ENCODE data around the gene CRABP1. TPM values are rescaled to one million over a fixed set of nuclear protein-coding genes. Genes with fewer than 3 reads are reported as not detected.

CRABP1 gene
- polyA plus RNA-seq, 1 donor from 2014 or later: 7.0 TPM

DNA sequence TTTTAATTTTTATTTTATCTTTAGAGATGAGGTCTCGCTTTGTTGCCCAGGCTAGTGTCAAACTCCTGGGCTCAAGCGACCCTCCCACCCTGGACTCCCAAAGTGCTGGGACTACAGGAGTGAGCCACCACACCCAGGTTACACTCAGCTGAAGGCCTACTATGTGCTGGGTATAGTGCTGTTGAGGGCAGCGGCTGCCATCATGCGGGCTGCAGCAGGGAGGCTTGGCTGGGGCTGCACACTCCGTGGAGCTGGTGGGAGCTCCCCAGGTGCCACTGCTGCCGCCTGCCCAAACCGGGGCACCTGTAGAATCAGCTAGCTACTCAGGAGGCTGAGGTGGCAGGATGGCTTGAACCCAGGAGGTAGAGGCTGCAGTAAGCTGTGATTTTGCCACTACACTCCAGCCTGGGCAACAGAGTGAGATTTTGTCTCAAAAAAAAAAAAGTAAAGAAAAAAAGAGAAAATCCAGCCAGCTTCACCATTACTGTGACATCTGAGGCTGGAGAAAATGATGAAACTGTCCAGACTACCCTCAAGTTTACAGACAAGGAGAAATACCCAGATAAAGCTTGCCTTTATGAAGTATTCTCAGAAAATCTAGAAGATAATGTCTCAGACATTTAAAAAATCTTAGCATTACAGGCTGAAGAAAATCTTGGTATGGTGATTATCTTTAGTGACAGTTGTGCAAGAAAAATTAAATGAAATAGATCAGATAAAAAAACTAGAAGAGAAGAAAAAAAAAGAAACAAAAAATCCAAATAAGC is 42.1 kb downstream of the CRABP1 start:
- no peaks in the 10 kb centered on the region for H3K27me3 ChIP-seq (ENCODE audit: insufficient read depth, low read depth, low read length)
- H3K4me3 ChIP-seq (ENCODE audit: low read length): no peak overlapping the region
- no peak for TF ChIP-seq POLR2AphosphoS5 (IDR thresholded peaks at IDR 0.05)
- TF ChIP-seq REST (IDR thresholded peaks at IDR 0.05; ENCODE audit: borderline replicate concordance): no peak
- TF ChIP-seq, protein P1, sequence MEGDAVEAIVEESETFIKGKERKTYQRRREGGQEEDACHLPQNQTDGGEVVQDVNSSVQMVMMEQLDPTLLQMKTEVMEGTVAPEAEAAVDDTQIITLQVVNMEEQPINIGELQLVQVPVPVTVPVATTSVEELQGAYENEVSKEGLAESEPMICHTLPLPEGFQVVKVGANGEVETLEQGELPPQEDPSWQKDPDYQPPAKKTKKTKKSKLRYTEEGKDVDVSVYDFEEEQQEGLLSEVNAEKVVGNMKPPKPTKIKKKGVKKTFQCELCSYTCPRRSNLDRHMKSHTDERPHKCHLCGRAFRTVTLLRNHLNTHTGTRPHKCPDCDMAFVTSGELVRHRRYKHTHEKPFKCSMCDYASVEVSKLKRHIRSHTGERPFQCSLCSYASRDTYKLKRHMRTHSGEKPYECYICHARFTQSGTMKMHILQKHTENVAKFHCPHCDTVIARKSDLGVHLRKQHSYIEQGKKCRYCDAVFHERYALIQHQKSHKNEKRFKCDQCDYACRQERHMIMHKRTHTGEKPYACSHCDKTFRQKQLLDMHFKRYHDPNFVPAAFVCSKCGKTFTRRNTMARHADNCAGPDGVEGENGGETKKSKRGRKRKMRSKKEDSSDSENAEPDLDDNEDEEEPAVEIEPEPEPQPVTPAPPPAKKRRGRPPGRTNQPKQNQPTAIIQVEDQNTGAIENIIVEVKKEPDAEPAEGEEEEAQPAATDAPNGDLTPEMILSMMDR (IDR thresholded peaks at IDR 0.05; ENCODE audit: poor library complexity, severe bottlenecking): no peak
- no peak for TF ChIP-seq TAF1 (IDR thresholded peaks at IDR 0.05; ENCODE audit: low read depth)
- TF ChIP-seq RAD21 (conservative IDR thresholded peaks at IDR 0.05): no peak
- no peak overlapping the region for H3K4me2 ChIP-seq (ENCODE audit: low read length)
- no peak overlapping the region for H3K27ac ChIP-seq (ENCODE audit: low read length)
- H4K20me1 ChIP-seq (ENCODE audit: insufficient read depth): no peaks in the 10 kb centered on the region
- no peaks in the 10 kb centered on the region for H3K79me2 ChIP-seq (replicated peaks; ENCODE audit: insufficient read depth, low read length)
- no peaks in the 10 kb centered on the region for H3K36me3 ChIP-seq (ENCODE audit: insufficient read depth, low read length)
- H3F3A ChIP-seq (ENCODE audit: insufficient read depth, low read length, poor library complexity, severe bottlenecking): no peaks in the 10 kb centered on the region
- no peaks in the 10 kb centered on the region for H3K9me2 ChIP-seq (ENCODE audit: insufficient read depth, low read length)
- no peak overlapping the region for H2AFZ ChIP-seq (ENCODE audit: low read depth, low read length)
- H3K9ac ChIP-seq (ENCODE audit: low read length): no peak overlapping the region
- H3K9me3 ChIP-seq (ENCODE audit: low read length): no peaks in the 10 kb centered on the region

DNA sequence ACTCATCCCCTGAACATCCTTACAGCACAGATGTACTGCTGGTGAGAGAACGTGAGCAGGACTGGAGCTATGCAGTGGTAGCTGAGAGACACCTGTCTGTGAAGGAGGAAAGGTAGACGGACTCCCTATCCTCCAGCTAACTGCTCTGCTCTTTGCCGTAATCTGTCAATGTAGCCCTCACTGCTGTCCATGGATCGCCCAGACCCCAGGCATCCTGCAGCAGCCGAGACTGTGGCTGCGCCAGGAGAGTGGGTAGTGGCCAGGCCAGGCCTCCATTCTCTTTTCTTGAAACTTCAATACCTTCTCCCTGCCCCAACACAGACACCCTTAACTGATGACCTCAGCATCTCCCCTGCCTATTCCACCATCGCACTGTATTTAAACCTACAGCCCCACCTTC is 44.5 kb downstream of the CRABP1 start:
- Histone ChIP-seq H3K36me3 (ENCODE audit: insufficient read depth, low read length) (no peaks in the 10 kb centered on the region), H3K27me3 (ENCODE audit: insufficient read depth, low read depth, low read length) (no peaks in the 10 kb centered on the region), H2AFZ (ENCODE audit: low read depth, low read length) (no peak overlapping the region), H3K4me2 (ENCODE audit: low read length) (no peak overlapping the region), H4K20me1 (ENCODE audit: insufficient read depth) (no peaks in the 10 kb centered on the region), H3K79me2 (replicated peaks; ENCODE audit: insufficient read depth, low read length) (no peaks in the 10 kb centered on the region), H3K27ac (ENCODE audit: low read length) (no peak overlapping the region), H3K9ac (ENCODE audit: low read length) (no peak overlapping the region), H3K9me3 (ENCODE audit: low read length) (no peaks in the 10 kb centered on the region), H3F3A (ENCODE audit: insufficient read depth, low read length, poor library complexity, severe bottlenecking) (no peaks in the 10 kb centered on the region), H3K4me3 (ENCODE audit: low read length) (no peak overlapping the region), H3K9me2 (ENCODE audit: insufficient read depth, low read length) (no peaks in the 10 kb centered on the region)
- TF ChIP-seq, protein P1 (IDR thresholded peaks at IDR 0.05; ENCODE audit: poor library complexity, severe bottlenecking): no peak
- TF ChIP-seq EZH2 (IDR thresholded peaks at IDR 0.05; ENCODE audit: borderline replicate concordance, insufficient read depth, low read length, poor library complexity, severe bottlenecking): no peak
- TF ChIP-seq POLR2AphosphoS5 (IDR thresholded peaks at IDR 0.05): no peak
- TF ChIP-seq EP300 (conservative IDR thresholded peaks at IDR 0.05; ENCODE audit: poor library complexity, severe bottlenecking): no peak
- no peak for TF ChIP-seq TAF1 (IDR thresholded peaks at IDR 0.05; ENCODE audit: low read depth)
- TF ChIP-seq REST (IDR thresholded peaks at IDR 0.05; ENCODE audit: borderline replicate concordance): no peak
- no peak for TF ChIP-seq SMC3 (conservative IDR thresholded peaks at IDR 0.05; ENCODE audit: poor library complexity)

Data from neural cell (in vitro differentiated cells).